GM18858 (cell line): ENCODE measurements around the gene OMA1.
"Not testable (repeated sequence)": the region's sequence is repeated elsewhere in the genome, so short reads cannot be mapped to it uniquely, and the experiment has no call there.

Source experiments
- ATAC-seq: cut with Tn5 transposase; IDR thresholded peaks from one replicate; pipeline ENCODE4 v1.9.1; 2021; ENCODE audit not compliant: unreplicated experiment

OMA1 gene

GRCh38 chr1:58546520-58547308, at the start of gene OMA1:
TSS of gene OMA1 (minus strand) at chr1:58546726. CDS start at chr1:58539294, 7,432 bp downstream.
- ATAC-seq = peak; percentile 92

GRCh38 chr1:58594546-58594945, 48.0 kb upstream of the OMA1 start:
- no peak for ATAC-seq

- ATAC-seq = no peak
These were observed 46.1 kb upstream of the OMA1 start for GRCh38 chr1:58592522-58593134.

GRCh38 chr1:58591806-58592205, 45.3 kb upstream of the OMA1 start:
- ATAC-seq = no peak

- ATAC-seq = no peak
These were observed 43.5 kb upstream of the OMA1 start for GRCh38 chr1:58590019-58590418.

GRCh38 chr1:58588396-58588795, 41.9 kb upstream of the OMA1 start:
- no peak for ATAC-seq

GRCh38 chr1:58587667-58588066, 41.1 kb upstream of the OMA1 start:
- ATAC-seq = no peak

GRCh38 chr1:58586271-58586670, 39.7 kb upstream of the OMA1 start:
- ATAC-seq = no peak

GRCh38 chr1:58585581-58586151, 39.1 kb upstream of the OMA1 start:
- ATAC-seq = no peak

- no peak for ATAC-seq
These were observed 38.6 kb upstream of the OMA1 start for GRCh38 chr1:58585166-58585565.

GRCh38 chr1:58584082-58584895, 37.8 kb upstream of the OMA1 start:
- no peak for ATAC-seq

- ATAC-seq = no peak
These were observed 37.0 kb upstream of the OMA1 start for GRCh38 chr1:58583496-58583895.

- not testable (repeated sequence) for ATAC-seq
These were observed 35.6 kb upstream of the OMA1 start for GRCh38 chr1:58582143-58582542.

- no peak for ATAC-seq
These were observed 35.1 kb upstream of the OMA1 start for GRCh38 chr1:58581641-58582040.

- ATAC-seq = no peak
These were observed 33.7 kb upstream of the OMA1 start for GRCh38 chr1:58580186-58580585.

GRCh38 chr1:58577654-58578030, 31.1 kb upstream of the OMA1 start:
- no peak for ATAC-seq

- no peak for ATAC-seq
These were observed 30.5 kb upstream of the OMA1 start, which contains the start of gene TACSTD2 for GRCh38 chr1:58576727-58577653. TSS of gene TACSTD2 (minus strand) at chr1:58577252. CDS start at chr1:58577156, 96 bp downstream.

- no peak for ATAC-seq
These were observed 29.8 kb upstream of the OMA1 start for GRCh38 chr1:58576325-58576726.

GRCh38 chr1:58575551-58576324, 29.2 kb upstream of the OMA1 start:
- ATAC-seq = no peak
